NCI-H187 treated with DMSO at 0.1 percent for 48 hours (cell line): ENCODE measurements around the gene TMEM219.
"Not testable (repeated sequence)": the region's sequence is repeated elsewhere in the genome, so short reads cannot be mapped to it uniquely, and the experiment has no call there.

ENCODE experiments used
- DNase-seq: peaks from one replicate; lab custom pipeline; 2025; lab: John Stamatoyannopoulos, UW

Gene TMEM219

GRCh38 chr16:29951625-29952365 lies 10.1 kb upstream of the TMEM219 start:
- DNase-seq, result no peak

GRCh38 chr16:29958756-29959155 lies 3.1 kb upstream of the TMEM219 start:
- DNase-seq, result no peak

- no peak for DNase-seq
Observed at GRCh38 chr16:29959293-29959692, 2.6 kb upstream of the TMEM219 start.

GRCh38 chr16:29959821-29960220 lies 2.1 kb upstream of the TMEM219 start:
- DNase-seq, result not testable (repeated sequence)

- no peak for DNase-seq
Observed at GRCh38 chr16:29961127-29961478, 776 bp upstream of the TMEM219 start.

- no peak for DNase-seq
Observed at GRCh38 chr16:29962344-29962994, 590 bp downstream of the TMEM219 start.

- no peak for DNase-seq
Observed at GRCh38 chr16:29963021-29963743, 1.3 kb downstream of the TMEM219 start.

GRCh38 chr16:29968205-29968604 lies 6.3 kb downstream of the TMEM219 start:
- DNase-seq, result no peak

- no peak for DNase-seq
Observed at GRCh38 chr16:29971304-29971703, 9.4 kb downstream of the TMEM219 start.

- DNase-seq, result no peak
Observed at GRCh38 chr16:29972500-29972899, 10.6 kb downstream of the TMEM219 start.

GRCh38 chr16:29972992-29973383 lies 11.1 kb downstream of the TMEM219 start:
- DNase-seq, result no peak

GRCh38 chr16:29973384-29974246 lies 11.7 kb downstream of the TMEM219 start, which contains the start of gene TAOK2:
Gene TAOK2, plus strand, starts transcription at chr16:29973868. Its CDS starts 3,905 bp downstream, at chr16:29977773.
- DNase-seq, result peak; percentile 78

- no peak for DNase-seq
Observed at GRCh38 chr16:29974291-29975133, 12.6 kb downstream of the TMEM219 start.

- no peak for DNase-seq
Observed at GRCh38 chr16:29975134-29975538, 13.3 kb downstream of the TMEM219 start.

GRCh38 chr16:29975811-29976511 lies 14.1 kb downstream of the TMEM219 start:
- no peak for DNase-seq

- no peak for DNase-seq
Observed at GRCh38 chr16:29977063-29977825, 15.4 kb downstream of the TMEM219 start.

- DNase-seq, result no peak
Observed at GRCh38 chr16:29978081-29978480, 16.2 kb downstream of the TMEM219 start.

GRCh38 chr16:29978564-29979270 lies 16.8 kb downstream of the TMEM219 start:
- DNase-seq, result no peak
